Measurements from ENCODE around the gene YWHAH.

YWHAH gene

GRCh38 chr22:31937341-31937740 is 7.0 kb upstream of the YWHAH start:
- TF ChIP-seq CTCF (conservative IDR thresholded peaks at IDR 0.05; ENCODE audit: control insufficient read depth, insufficient read depth, low read depth, low read length): no peak
- H3K4me3 ChIP-seq (ENCODE audit: control insufficient read depth, low read depth, low read length): no peak overlapping the region
- DNase-seq (ENCODE audit: low read depth): no peak

- TF ChIP-seq CTCF (conservative IDR thresholded peaks at IDR 0.05; ENCODE audit: control insufficient read depth, insufficient read depth, low read depth, low read length): no peak
- no peak for DNase-seq (ENCODE audit: low read depth)
These were observed 6.0 kb upstream of the YWHAH start for GRCh38 chr22:31938296-31938695.

GRCh38 chr22:31940506-31940905 is 3.8 kb upstream of the YWHAH start:
- no peak for DNase-seq (ENCODE audit: low read depth)
- H3K4me3 ChIP-seq (ENCODE audit: control insufficient read depth, low read depth, low read length): no peak overlapping the region
- TF ChIP-seq CTCF (conservative IDR thresholded peaks at IDR 0.05; ENCODE audit: control insufficient read depth, insufficient read depth, low read depth, low read length): no peak

More at GRCh38 chr22:31938296-31938695, 6.0 kb upstream of the YWHAH start:
- no peak overlapping the region for H3K4me3 ChIP-seq (ENCODE audit: control insufficient read depth, low read depth, low read length)

- no peak for TF ChIP-seq CTCF (conservative IDR thresholded peaks at IDR 0.05; ENCODE audit: control insufficient read depth, insufficient read depth, low read depth, low read length)
- DNase-seq (ENCODE audit: low read depth): no peak
- H3K4me3 ChIP-seq (ENCODE audit: control insufficient read depth, low read depth, low read length): no peak overlapping the region
These were observed 2.2 kb upstream of the YWHAH start for GRCh38 chr22:31942091-31942490.

DNA sequence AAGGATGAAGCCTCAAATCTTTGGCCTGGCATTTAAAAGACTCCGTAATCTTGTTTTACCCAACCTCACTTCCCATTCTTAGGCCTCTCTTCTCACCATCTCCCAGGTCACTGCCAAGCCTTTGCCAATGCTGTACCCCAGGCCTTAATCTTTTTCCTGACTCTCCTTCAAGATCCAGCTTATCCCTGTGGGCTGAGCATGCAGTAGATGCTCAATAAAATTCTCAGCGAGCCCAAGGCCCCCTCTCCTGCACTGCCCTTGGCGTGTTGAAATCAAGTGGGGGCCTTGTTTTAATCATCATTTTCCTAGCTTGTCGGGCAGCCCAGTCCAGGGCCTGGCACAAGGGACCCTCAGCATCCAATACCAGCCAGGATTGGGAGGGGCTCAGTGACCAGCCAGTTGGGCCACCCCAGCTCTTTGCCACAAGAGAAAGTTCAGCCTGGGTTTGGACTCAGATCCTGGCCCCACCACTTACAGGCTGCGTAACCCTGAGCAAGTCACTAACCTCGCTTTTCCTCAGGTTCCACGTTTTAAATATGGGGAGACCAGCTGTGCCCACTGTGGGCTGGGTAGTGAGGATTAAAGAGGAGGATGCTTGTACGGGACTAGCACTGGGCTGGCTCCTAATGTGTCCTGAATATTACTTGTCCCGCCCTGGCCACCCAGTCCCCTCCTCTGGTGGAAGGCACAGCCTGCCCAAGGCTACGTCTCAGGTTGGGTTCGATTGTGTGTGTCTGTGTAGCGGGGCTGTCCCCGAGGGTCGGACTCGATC is 943 bp upstream of the YWHAH start:
- DNase-seq (ENCODE audit: low read depth): no peak
- peak overlapping the region; percentile 57 for H3K4me3 ChIP-seq (ENCODE audit: control insufficient read depth, low read depth, low read length)
- no peak for TF ChIP-seq CTCF (conservative IDR thresholded peaks at IDR 0.05; ENCODE audit: control insufficient read depth, insufficient read depth, low read depth, low read length)

- TF ChIP-seq CTCF (conservative IDR thresholded peaks at IDR 0.05; ENCODE audit: control insufficient read depth, insufficient read depth, low read depth, low read length): no peak
- no peak for DNase-seq (ENCODE audit: low read depth)
- peak overlapping the region; percentile 94 for H3K4me3 ChIP-seq (ENCODE audit: control insufficient read depth, low read depth, low read length)
These were observed 536 bp downstream of the YWHAH start for GRCh38 chr22:31944700-31945442.

All from fibroblast of mammary gland (primary cell).